Sigmoid colon (tissue), 7 donors: ENCODE results near the gene ITGA1. TPM values are rescaled to one million over a fixed set of nuclear protein-coding genes. Genes with fewer than 3 reads are reported as not detected.
A peak's percentile ranks its signal among the peaks of the same experiment; 100 is the strongest.

Experiments used
- DNase-seq: peaks from one replicate; pipeline ENCODE4 v3.0.0-alpha.2; 2019
- H3K27ac ChIP-seq, 4 donors: fragments of 200-600 bp; sonication (generic); one replicate each; pipeline ENCODE4 v1.5.1; 2016 to 2019; ENCODE audit warnings: mild to moderate bottlenecking in 1 of 4
- H3K27me3 ChIP-seq, 3 donors: fragments of 200-600 bp; sonication (generic); one replicate each; pipeline ENCODE4 v1.5.1; 2019; ENCODE audit warnings: mild to moderate bottlenecking in 1 of 3
- H3K36me3 ChIP-seq, 4 donors: fragments of 200-600 bp; sonication (generic); one replicate each; pipeline ENCODE4 v1.5.1; 2016 to 2019
- H3K4me1 ChIP-seq, 4 donors: fragments of 200-600 bp; sonication (generic); one replicate each; pipeline ENCODE4 v1.5.1; 2017 to 2019
- H3K4me3 ChIP-seq, 4 donors: fragments of 200-600 bp; sonication (generic); one replicate each; pipeline ENCODE4 v1.5.1; 2017 to 2019; ENCODE audit warnings: mild to moderate bottlenecking in 2 of 4, moderate library complexity in 1 of 4
- H3K9me3 ChIP-seq, 4 donors: fragments of 200-600 bp in 3 of 4; sonication (generic) in 3 of 4; one replicate each; pipeline versions ENCODE4 v1.5.1 to v1.6.1; 2013 to 2019
- CTCF ChIP-seq, 4 experiments: fragments of 450-650 bp in 3 of 4; fragments of 200-600 bp in 1 of 4; IDR thresholded peaks; one replicate each; pipeline ENCODE4 v1.5.1; 2016 to 2019; ENCODE audit warnings: antibody characterized with exemption in 4 of 4, mild to moderate bottlenecking in 3 of 4, moderate library complexity in 2 of 4
- EP300 ChIP-seq, 4 donors: sonication (generic); formaldehyde crosslinking; IDR thresholded peaks; one replicate each; pipeline ENCODE4 v1.6.1; 2017; ENCODE audit warnings: antibody characterized with exemption in 4 of 4
- POLR2A ChIP-seq, 2 donors: fragments of 450-650 bp; IDR thresholded peaks; one replicate each; pipeline ENCODE4 v1.6.1; 2016; ENCODE audit warnings: antibody characterized with exemption in 2 of 2, mild to moderate bottlenecking in 2 of 2, moderate library complexity in 2 of 2
- POLR2AphosphoS5 ChIP-seq, 4 donors: sonication (generic); formaldehyde crosslinking; IDR thresholded peaks; one replicate each; pipeline ENCODE4 v1.6.1; 2017; ENCODE audit warnings: antibody characterized with exemption in 4 of 4
- WGBS, 2 donors: extraction: QIAGEN DNeasy Blood & Tissue Kit; methylation state at CpG; one replicate each; pipeline ENCODE4 v1.1.7; 2013; 5-methylcytosine and 5-hydroxymethylcytosine counted together
- intact Hi-C: fragments of 100-400 bp; cut with DNase I; formaldehyde crosslinking; loops from one replicate; pipeline ENCODE4 v1.15.1; 2023
- polyA plus RNA-seq, 3 donors: library from polyadenylated mRNA; stranded (reverse); fragments of 200-250 nt; gene quantifications; one replicate each; pipeline ENCODE4 v1.2.3, GENCODE V29; 2013
- total RNA-seq, 4 donors: library from RNA; depleted of rRNA; stranded (reverse); fragments of >200 nt; gene quantifications; one replicate each; pipeline ENCODE4 v1.1.0, GENCODE V29; 2016
- donor health status: healthy with polysubstance abuse.
- donor health status: Bipolar disorder and iron deficiency.
- donor health status: healthy.

The ITGA1 gene
- total and polyA plus RNA-seq, 7 donors, result 1.8 to 511 (median 162) TPM

- Histone ChIP-seq H3K9me3 (no peaks in the 10 kb centered on the region), H3K36me3 (no peaks in the 10 kb centered on the region), H3K27ac (peak overlapping the region; percentile 48 to 66 (median 54)), H3K27me3 (no peaks in the 10 kb centered on the region), H3K4me3 (no peak overlapping the region), H3K4me1 (peaks cover 0 to 66% (median 52%) of the 10 kb centered on the region in 4 donors)
- intact Hi-C loops, result no loop called here
- no peak for DNase-seq
- 61 to 72% methylated on average over 1 of the region's 1 CpG for WGBS, 2 donors
- TF ChIP-seq POLR2A (IDR thresholded peaks at IDR 0.05), result no peak
These were observed 34.2 kb downstream of the ITGA1 start for GRCh38 chr5:52821901-52822300.

- no peaks in the 10 kb centered on the region for H3K36me3 ChIP-seq
- intact Hi-C loops, result no loop called here
- 77 to 83% methylated on average over 6 of the region's 6 CpGs for WGBS, 2 donors
- no peaks in the 10 kb centered on the region for H3K27me3 ChIP-seq
- H3K9me3 ChIP-seq, result no peaks in the 10 kb centered on the region
- peak; percentile 82 for DNase-seq
- H3K4me3 ChIP-seq, result no peak overlapping the region
- no peak for TF ChIP-seq CTCF (IDR thresholded peaks at IDR 0.05)
- peak in 1 of 4 donors; percentile 9 for TF ChIP-seq POLR2AphosphoS5 (IDR thresholded peaks at IDR 0.05)
- peak overlapping the region; percentile 48 to 66 (median 54) for H3K27ac ChIP-seq
- peaks cover 0 to 60% (median 49%) of the 10 kb centered on the region in 4 donors for H3K4me1 ChIP-seq
These were observed 34.7 kb downstream of the ITGA1 start for GRCh38 chr5:52822437-52822836.

GRCh38 chr5:52824827-52825226, 37.1 kb downstream of the ITGA1 start:
- Histone ChIP-seq H3K36me3 (no peaks in the 10 kb centered on the region), H3K9me3 (no peaks in the 10 kb centered on the region), H3K4me3 (no peak overlapping the region), H3K27me3 (no peaks in the 10 kb centered on the region), H3K27ac (peak overlapping the region in 3 of 4 donors; percentile 17 to 66 (median 49)), H3K4me1 (peaks cover 0 to 61% (median 42%) of the 10 kb centered on the region in 4 donors)
- no peak for TF ChIP-seq EP300 (IDR thresholded peaks at IDR 0.05)
- TF ChIP-seq CTCF (IDR thresholded peaks at IDR 0.05), result no peak
- no peak for TF ChIP-seq POLR2AphosphoS5 (IDR thresholded peaks at IDR 0.05)
- no peak for TF ChIP-seq POLR2A (IDR thresholded peaks at IDR 0.05)
- DNase-seq, result no peak
- 97 to 98% methylated on average over 1 of the region's 1 CpG for WGBS, 2 donors
- intact Hi-C loops, result no loop called here

- H3K27ac ChIP-seq, result peak overlapping the region in 3 of 4 donors; percentile 19 to 66 (median 49)
These were observed 38.1 kb downstream of the ITGA1 start for GRCh38 chr5:52825826-52826225.

GRCh38 chr5:52827815-52828214, 40.1 kb downstream of the ITGA1 start:
- Histone ChIP-seq H3K27me3 (no peaks in the 10 kb centered on the region), H3K4me3 (no peak overlapping the region), H3K9me3 (no peaks in the 10 kb centered on the region), H3K36me3 (no peaks in the 10 kb centered on the region), H3K27ac (peak overlapping the region in 1 of 4 donors; percentile 53), H3K4me1 (peaks cover 0 to 64% (median 42%) of the 10 kb centered on the region in 4 donors)
- intact Hi-C loops, result no loop called here
- WGBS, 2 donors, result 95 to 99% methylated on average over 1 of the region's 1 CpG
- DNase-seq, result no peak
- TF ChIP-seq CTCF (IDR thresholded peaks at IDR 0.05) (no peak), POLR2A (IDR thresholded peaks at IDR 0.05) (no peak), EP300 (IDR thresholded peaks at IDR 0.05) (no peak), POLR2AphosphoS5 (IDR thresholded peaks at IDR 0.05) (no peak)

More at GRCh38 chr5:52825826-52826225, 38.1 kb downstream of the ITGA1 start:
- no peaks in the 10 kb centered on the region for H3K9me3 ChIP-seq
- intact Hi-C loops, result no loop called here
- TF ChIP-seq POLR2AphosphoS5 (IDR thresholded peaks at IDR 0.05) (no peak), CTCF (IDR thresholded peaks at IDR 0.05) (no peak), POLR2A (IDR thresholded peaks at IDR 0.05) (no peak), EP300 (IDR thresholded peaks at IDR 0.05) (no peak)
- DNase-seq, result no peak
- no peaks in the 10 kb centered on the region for H3K36me3 ChIP-seq
- WGBS, 2 donors, result 85 to 93% methylated on average over 2 of the region's 2 CpGs
- peaks cover 0 to 71% (median 52%) of the 10 kb centered on the region in 4 donors for H3K4me1 ChIP-seq
- H3K27me3 ChIP-seq, result no peaks in the 10 kb centered on the region
- no peak overlapping the region for H3K4me3 ChIP-seq
